T-helper 1 cell treated with Interleukin-12 subunit alpha and Interleukin-12 subunit beta and Interleukin-4 antibody, amounts not matched to agents 30 ng/mL and 1 ng/mL, for 36 hours (primary cell): ENCODE results near the gene GABRA6. TPM values are rescaled to one million over a fixed set of nuclear protein-coding genes. Genes with fewer than 3 reads are reported as not detected.
"Not testable (repeated sequence)": the region's sequence is repeated elsewhere in the genome, so short reads cannot be mapped to it uniquely, and the experiment has no call there.

Experiments used
- intact Hi-C: fragments of 100-400 bp; cut with micrococcal nuclease; formaldehyde crosslinking; loops from one replicate; pipeline ENCODE4 v1.15.1; 2024
- total RNA-seq: library from RNA; stranded (reverse); gene quantifications from 2 replicates; pipeline ENCODE4 v1.2.3, GENCODE V29; 2022

GABRA6 gene
- total RNA-seq = not detected in 2 replicates

DNA sequence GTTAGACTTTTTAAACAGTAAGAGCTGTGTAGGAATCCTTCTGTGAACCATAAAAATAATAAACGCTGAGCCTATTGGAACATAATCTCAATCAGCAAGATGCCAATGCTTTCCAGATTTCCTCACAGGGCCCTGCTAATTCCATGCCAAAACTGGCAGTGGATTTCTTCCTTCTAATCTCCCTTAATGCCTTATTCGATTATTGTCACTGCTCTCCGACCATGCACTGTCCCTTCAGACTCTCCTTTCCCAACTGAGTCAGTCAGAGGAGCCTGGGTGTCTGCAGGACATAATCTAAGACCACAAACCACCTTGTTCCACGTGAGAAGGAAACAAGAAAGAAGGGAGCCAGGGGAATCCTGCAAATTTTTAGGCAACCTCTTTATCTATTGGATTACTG, at the start of gene GABRA6:
TSS of gene GABRA6 (plus strand) at position 261 of the 400 bp plus-strand sequence. CDS start 269 bp downstream, outside the sequence.
- intact Hi-C loops = no loop called here

DNA sequence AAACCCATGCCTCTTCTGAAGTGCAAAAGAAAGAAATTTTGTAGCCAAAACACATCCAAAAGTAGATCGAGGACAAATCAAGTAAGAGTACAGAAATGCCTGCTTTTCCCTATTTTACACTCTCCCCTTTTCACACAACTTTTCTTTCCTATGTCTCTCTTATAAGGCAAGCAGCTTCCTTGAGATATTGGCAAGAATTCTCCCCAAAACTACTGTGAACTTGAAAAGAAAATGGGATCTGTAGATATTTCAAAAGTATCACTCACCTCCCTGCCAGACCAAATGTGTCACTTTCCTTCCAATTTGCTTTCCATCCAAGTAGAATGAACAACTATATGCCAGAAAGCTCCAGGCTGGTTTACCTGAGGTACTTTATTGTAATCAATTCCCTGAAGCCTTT, 47.9 kb upstream of the GABRA6 start:
- intact Hi-C loops = no loop called here

DNA sequence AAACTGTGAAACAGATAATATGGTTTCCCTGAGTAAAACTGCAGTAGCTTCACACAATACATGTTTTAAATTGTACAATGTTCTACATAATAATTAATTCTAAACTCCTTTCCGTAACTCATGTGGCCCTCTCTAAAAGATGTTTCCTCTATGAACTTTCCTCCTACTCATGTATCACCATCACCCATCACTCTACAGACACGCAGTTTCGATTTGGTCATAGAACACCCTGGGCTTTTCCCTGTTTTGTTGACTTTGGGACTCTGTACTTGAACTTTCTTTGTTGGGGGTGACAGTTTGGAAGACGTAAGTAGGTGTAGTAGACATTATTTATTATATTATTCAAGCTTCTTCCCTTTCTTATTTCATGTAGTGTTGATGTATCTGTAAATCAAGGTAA, 44.1 kb upstream of the GABRA6 start:
- intact Hi-C loops = no loop called here

DNA sequence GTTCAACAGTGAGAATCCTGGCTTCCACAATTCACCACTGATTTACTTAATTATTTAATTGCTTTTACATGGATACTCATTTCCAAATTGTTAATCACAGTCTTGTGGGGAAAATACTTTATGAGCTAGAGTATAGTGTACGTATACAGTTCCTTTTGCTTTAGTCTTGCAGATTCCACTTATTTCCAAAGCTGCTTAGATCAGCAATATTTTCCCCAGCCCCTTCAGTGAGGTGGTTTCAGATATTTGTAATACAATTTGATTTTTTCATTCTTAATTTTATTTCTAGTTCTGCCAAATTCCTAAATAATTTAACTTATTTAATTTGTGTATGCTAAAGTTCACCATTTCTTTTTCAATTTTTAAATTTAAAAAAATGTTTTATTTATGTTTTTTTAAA, 40.3 kb upstream of the GABRA6 start:
- intact Hi-C loops = no loop called here

DNA sequence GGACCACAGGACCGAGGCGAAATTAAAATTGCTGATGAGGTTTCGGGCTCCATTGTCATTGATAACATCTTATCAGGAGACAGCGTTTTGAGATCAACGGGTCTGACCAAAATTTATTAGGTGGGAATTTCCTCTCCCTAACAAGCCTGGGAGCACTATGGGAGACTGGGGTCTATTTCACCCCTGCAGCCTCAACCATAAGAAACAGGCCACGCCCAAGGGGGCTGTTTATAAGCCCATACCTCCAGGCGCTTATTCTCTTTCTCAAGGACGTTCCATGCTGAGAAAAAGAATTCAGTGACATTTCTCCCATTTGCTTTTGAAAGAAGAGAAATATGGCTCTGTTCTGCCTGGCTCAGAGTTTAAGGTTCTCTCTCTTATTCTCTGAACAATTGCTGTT, 33.6 kb upstream of the GABRA6 start:
- intact Hi-C loops = not testable (repeated sequence)

DNA sequence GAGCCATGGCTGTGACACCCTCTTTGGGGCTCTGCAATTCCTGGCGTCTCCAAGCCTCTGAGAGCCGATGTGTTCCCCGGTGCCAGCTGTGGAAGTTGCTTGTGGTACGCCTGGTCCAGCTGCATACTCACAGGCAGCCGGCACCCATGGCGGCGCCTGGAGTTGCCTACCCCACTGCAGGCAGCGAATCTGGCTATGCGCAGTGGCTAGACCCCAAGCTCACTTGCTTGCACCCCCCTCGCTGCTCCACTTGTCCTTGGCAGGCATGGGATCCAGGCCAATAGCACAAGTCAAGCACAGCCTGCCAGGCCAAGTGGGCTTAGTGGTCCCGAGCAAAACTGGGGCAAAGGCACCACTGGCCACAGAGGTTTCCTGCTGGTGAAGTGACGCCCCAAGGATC, 24.7 kb upstream of the GABRA6 start:
- intact Hi-C loops = no loop called here

DNA sequence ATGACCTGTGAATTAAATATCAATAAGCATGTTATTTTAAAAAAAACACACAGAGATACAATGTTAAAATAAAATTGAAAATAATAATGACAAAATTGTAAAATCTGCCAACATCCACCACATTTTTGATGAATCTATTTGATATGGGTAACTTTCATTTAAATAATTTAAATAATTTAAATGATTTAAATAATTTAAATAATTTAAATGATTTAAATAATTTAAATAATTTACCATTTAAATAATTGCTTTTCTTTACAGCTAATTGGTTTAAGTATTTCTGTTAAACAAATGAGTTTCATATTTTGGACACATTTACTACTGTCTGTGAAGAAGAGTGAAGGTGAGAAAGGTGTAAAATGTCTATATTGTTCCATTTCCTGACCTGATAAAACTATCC, 22.1 kb upstream of the GABRA6 start:
- intact Hi-C loops = no loop called here

DNA sequence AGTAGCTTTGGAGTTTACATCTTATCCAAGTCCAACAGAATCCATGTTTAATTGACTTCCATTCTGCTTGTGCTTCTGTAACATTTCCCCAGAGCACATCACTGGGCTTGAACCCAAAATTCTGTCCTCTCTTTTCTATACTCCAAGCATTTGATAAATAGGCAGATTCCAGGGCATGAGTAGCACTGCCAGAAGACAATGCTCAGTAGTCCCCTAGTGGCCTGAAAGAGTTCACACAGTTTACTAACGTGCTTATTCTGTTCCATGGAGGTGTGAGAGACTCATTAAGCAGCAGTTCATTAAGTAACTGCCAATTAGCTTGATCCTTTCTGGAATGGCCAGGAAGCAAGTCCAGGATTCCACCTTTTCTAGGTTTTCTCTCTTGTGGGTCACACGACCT, 9.4 kb upstream of the GABRA6 start:
- intact Hi-C loops = loop anchor here (5.0 kb wide), 1 partner anchor 129 kb away; the partner anchor contains the start of gene GABRB2

DNA sequence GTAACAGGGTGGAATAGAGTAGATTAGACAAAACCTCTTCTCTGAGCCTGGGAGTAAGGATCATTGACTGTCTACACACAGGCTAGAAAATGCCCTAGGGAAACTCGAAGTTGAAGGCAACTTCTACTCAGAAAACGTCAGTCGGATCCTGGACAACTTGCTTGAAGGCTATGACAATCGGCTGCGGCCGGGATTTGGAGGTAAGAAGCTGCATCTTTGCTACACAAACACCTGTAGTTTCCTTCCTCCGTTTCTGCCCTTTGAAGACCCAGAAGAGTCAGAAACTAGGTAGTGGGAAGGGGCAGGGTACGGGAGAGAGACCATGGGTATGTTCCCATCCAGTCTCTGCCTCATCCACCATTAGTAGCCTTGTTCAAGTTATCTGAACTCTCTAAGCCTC, 628 bp downstream of the GABRA6 start:
- intact Hi-C loops = no loop called here

DNA sequence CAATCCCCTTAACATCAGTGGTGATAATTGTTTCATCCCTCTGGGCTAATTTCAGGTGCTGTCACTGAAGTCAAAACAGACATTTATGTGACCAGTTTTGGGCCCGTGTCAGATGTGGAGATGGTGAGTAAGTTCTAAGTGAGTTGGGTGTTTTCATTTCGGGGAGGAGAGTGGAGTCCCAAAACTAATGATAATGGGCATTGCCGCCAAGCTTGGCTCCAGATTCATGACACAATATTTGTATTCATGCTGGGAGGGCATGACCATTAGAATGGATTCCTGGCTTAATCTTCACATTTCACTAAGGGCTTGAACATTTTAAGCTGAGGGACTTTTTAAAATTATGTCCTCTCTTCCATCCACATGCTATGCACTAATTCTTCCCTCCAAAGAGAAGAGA, 1.4 kb downstream of the GABRA6 start:
- intact Hi-C loops = no loop called here

DNA sequence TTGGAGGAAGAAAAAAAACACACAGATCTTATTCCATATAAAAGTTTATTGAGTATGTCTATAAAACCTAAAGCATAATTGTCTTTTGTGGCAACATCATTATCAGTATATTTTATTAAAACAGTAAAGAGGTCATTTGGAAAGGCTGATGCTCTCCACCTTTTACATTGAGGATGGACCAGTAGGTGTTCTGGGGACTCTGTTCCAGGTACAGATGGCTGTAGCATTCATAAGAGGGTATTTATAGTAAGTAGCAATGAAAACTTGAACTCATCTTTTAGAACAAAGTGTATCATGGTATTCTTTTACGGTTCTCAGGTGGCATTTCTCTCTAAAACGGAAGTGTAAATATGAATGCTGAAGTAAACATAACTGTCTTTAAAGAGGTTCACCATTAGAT, 1.8 kb downstream of the GABRA6 start:
- intact Hi-C loops = no loop called here

DNA sequence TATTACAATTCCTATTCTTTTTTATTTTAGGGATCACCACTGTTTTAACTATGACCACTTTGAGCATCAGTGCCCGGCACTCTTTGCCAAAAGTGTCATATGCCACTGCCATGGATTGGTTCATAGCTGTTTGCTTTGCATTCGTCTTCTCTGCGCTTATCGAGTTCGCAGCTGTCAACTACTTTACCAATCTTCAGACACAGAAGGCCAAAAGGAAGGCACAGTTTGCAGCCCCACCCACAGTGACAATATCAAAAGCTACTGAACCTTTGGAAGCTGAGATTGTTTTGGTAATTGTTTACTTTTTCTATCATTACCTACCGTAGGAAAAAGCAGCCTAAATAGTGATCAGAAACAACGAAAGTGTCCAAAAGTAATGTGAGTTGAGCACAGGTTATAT, 6.4 kb downstream of the GABRA6 start:
- intact Hi-C loops = no loop called here

DNA sequence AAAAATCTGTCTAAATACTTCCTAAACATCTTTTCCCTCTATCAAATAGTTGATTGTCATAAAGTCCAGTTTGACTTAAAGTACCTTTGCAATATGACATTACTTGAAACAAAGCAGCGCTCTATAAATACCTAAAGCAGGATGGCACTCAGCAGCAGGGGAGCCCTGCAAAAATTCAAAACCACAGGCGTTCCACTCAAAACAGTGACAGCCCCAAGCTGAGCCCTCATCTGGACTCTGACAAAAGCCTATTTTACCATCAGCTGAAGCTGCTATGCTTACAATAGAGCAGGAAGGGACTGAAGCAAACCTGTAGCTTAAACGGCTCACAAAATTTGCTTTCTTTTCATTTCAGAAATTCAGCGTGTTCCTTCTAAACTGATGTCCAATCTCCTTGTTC, 11.5 kb downstream of the GABRA6 start:
- intact Hi-C loops = no loop called here

DNA sequence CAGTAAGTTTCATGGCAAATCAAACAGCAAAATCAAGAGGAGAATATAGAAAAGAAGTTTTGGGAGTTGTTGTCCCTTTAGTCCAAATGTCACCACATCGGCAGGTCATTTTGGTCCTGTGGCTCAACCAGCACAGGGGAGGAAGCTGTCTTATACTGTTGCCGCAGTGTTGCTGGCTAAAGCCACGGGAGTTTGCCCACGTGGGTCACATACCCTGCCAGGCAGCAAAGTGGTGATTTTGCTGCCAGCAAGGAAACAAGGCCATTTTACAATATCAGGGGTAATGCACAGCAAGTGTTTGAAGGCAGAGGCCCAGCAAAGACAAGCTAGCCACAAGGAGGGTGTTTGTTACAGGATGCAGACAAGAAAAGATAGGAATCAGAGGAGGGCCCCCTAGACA, 14.5 kb downstream of the GABRA6 start:
- intact Hi-C loops = no loop called here

DNA sequence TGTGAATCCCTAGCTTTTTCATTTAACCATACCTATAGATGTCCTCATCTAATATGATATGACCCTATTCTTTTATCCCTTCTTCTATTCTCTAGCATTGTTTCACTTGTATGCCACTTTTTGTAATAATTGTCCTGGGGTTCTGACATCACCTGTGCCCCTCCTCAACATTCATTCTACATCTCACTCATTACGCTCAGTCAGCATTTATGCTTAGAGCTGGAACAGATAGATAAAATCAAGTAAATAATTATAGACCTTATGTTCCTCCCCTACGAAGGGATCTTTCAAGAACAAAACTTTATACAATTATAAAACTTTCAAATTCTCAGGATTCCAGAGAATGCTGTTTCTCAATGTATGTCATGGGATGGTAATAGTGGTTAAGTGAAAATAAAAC, 18.0 kb downstream of the GABRA6 start:
- intact Hi-C loops = no loop called here

DNA sequence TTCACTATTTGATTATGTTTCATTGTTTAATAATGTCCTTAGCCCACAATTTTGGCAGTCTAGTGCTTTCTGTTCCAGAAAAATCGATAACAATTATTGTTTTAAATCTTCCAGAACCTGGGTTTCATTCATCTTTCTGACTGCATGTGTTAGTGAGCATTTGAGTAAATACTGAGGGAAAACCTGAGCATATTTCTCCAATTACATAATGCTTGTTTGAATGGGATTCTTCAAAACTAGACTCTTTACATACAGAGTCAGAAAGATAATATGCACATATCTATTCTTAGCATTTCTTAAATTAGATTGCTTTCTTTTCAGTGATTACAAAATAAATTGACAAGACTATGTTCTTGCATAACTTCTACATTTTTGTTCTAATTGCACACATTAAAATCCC, 21.9 kb downstream of the GABRA6 start:
- intact Hi-C loops = no loop called here

DNA sequence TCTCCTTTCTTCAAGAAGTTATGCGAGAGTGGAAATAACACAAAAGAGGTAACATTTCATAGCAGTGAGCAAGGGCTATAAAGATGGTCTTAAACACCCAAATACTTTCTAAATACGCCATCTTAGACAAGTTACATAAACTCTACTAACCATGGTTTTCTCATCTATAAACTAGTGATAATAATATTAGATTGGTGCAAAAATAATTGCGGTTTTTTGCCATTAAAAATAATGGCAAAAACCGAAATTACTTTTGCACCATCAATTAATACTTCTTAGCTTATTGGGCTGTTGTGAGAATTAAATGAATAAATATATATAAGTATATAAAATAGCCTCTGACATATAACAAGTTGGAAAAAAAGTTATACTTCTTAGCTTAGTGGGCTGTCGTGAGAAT, 23.7 kb downstream of the GABRA6 start:
- intact Hi-C loops = no loop called here

DNA sequence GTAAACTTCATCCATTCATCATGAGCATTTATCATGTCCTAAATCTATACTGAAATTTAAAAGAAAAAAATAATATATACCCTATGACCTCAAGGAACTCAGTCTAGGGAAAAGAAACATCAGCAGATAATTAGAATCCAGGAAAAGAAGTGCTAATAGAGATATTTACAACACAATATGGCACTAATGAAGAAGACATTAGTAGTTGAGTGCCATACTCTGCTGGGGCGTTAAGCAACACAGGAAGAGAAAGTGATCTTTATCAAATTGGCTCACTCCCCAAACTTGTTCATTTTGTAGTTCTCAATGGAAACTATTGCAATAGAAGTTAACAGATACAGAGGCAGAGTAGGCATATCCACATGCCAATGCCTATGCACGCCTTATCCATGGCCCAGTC, 27.5 kb downstream of the GABRA6 start:
- intact Hi-C loops = no loop called here

DNA sequence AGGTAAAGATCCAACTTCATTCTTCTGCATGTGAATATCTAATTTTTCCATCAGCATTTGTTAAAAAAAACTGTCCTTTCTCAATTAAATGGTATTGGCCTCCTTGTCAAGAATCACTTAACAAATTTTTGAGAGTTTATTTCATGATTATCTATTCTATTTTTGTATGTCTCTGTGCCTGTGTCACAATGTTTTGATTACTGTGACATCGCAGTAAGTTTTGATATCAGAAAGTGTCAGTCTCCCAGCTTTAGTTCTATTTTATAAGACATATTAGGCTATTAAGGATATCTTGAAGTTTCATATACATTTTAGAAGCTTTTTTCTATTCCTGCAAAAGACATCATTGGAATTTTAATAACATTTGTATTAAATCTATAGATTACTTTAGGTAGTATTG, 33.6 kb downstream of the GABRA6 start:
- intact Hi-C loops = no loop called here

DNA sequence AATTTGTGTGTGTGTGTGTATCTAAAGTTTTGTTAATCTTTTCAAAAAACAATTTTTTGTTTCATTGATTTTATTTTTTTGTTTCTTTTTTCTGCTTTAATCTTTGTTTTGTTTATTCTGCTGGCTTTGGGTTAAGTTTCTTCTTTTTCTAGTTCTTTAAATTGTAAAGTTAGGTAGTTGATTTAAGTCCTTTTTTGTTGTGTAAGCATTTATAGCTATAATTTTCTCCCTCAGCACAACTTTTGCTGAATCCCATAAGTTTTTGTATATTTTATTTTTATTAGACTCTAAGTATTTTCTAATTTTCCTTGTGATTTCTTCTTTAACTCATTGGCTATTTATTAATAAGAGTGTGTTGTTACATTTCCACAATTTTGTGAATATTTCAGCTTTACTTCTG, 34.9 kb downstream of the GABRA6 start:
- intact Hi-C loops = no loop called here

DNA sequence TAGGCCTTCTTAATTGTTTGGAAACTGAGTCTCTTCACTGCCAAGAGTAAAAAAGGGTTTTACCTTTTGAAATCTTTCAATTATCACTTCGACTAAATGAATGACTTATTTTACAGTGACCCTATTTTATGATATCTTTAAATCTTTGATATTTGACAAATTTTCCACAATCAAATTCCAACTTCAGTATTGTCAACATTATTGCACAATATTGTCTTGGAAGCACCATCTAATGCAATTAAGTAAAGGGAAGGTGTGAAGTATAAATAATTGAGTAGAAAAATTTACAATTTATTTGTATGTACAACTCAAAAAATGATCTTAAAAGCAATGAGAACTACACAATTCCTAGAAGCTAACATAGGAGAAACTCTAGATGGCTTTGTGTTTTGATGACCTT, 49.2 kb downstream of the GABRA6 start:
- intact Hi-C loops = loop anchor here (1.0 kb wide), 1 partner anchor 15 kb away; no protein-coding TSS in a partner anchor

DNA sequence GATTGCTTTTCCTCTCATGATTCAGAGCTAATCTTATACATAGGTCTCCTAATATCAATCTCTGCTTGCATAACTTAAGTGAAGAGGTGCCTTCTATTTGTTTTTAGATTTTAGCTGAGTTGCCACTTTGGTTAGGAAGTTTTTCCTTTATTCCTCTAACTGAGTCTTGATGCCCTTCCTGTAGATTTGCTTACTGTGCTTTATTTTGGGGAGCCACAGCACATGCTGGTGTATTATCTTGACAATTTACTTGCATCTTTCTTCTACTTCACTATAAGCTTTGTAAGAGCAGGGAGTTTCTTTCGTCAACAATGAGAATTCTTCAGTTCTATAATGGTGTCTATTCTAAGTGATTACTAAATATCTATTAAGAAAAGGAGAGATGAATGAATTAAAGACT, 54.9 kb downstream of the GABRA6 start:
- intact Hi-C loops = no loop called here

DNA sequence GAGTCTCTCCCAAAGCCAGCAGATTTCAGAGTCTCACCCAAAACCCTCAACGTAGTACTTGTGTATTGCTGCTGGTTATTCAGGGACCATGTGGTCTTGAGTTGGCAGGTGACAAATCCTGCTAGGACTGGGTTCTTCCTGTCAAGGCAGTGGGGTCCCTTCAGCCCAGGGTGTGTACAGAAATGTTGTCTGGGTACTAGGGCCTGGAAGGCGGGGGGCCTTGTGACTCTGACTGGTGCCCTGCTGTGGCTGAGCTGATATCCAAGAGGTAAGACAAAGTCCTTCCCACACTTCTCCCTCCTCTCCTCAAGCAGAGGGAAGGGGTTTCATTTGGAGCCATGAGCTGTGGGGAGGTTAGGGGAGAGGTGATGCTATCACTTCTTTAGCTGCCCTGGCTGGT, 58.8 kb downstream of the GABRA6 start:
- intact Hi-C loops = no loop called here

DNA sequence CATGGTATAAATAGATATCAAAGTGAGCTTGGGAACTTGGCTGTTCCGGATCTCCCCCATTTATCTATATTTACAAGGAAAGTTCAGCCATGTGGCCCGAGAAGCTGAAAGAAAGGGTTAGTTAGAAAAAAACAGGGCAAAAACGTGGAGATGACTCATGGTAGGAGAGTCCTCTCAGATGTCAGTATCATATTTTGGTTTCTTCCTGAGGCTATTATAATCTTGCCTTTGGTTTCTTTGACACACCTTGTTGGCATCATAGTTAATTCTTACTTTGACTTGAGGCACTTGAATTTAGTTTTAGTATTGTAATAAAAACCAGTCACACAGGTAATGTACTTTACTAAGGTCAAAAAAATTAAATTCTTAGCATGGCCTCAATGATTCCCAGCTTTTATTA, 59.9 kb downstream of the GABRA6 start:
- intact Hi-C loops = no loop called here
